Esophagus squamous epithelium (tissue), 4 donors: ENCODE measurements around the gene BTBD8.

Experiments
- POLR2A ChIP-seq, 4 donors: fragments of 450-650 bp; IDR thresholded peaks; one replicate each; pipeline ENCODE4 v1.6.1; 2017; ENCODE audit warnings: antibody characterized with exemption in 4 of 4, mild to moderate bottlenecking in 4 of 4, moderate library complexity in 3 of 4
- TF ChIP-seq, protein P1 (sequence below), 6 experiments: fragments of 450-650 bp in 4 of 6; fragments of 200-600 bp in 2 of 6; sonication (generic) in 2 of 6; IDR thresholded peaks; one replicate each; pipeline ENCODE4 v1.5.1; 2016 to 2019; ENCODE audit warnings: antibody characterized with exemption in 6 of 6, mild to moderate bottlenecking in 4 of 6, moderate library complexity in 4 of 6

DNA sequence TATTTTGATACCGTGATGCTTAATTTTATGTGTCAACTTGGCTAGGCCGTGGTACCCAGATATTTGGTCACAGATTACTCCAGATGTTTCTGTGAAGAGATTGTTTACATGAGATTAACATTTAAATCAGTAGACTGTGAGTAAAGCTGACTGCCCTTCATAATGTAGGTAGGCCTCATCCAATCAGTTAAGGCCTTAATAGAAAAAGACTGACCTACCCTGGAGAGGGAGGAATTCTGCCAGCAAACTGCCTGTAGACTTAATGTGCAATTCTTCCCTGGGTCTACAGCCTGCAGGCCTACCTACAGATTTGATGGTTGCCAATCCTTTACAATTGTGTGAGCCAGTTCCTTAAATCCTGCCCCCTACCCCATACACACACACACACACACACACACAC, 9.3 kb upstream of the BTBD8 start:
- TF ChIP-seq, protein P1, sequence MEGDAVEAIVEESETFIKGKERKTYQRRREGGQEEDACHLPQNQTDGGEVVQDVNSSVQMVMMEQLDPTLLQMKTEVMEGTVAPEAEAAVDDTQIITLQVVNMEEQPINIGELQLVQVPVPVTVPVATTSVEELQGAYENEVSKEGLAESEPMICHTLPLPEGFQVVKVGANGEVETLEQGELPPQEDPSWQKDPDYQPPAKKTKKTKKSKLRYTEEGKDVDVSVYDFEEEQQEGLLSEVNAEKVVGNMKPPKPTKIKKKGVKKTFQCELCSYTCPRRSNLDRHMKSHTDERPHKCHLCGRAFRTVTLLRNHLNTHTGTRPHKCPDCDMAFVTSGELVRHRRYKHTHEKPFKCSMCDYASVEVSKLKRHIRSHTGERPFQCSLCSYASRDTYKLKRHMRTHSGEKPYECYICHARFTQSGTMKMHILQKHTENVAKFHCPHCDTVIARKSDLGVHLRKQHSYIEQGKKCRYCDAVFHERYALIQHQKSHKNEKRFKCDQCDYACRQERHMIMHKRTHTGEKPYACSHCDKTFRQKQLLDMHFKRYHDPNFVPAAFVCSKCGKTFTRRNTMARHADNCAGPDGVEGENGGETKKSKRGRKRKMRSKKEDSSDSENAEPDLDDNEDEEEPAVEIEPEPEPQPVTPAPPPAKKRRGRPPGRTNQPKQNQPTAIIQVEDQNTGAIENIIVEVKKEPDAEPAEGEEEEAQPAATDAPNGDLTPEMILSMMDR (IDR thresholded peaks at IDR 0.05) = no peak
- TF ChIP-seq POLR2A (IDR thresholded peaks at IDR 0.05) = no peak
